HepG2 (cell line): ENCODE measurements around the gene DSTYK. TPM values are rescaled to one million over a fixed set of nuclear protein-coding genes. Genes with fewer than 3 reads are reported as not detected.

Experiments
- ADNP ChIP-seq: sonication (generic); formaldehyde crosslinking; IDR thresholded peaks from 2 replicates; pipeline ENCODE4 v1.4.0; 2020; ENCODE audit warnings: missing genetic modification reagents
- BRCA1 ChIP-seq: sonication (generic); formaldehyde crosslinking; IDR thresholded peaks from 2 replicates; pipeline ENCODE4 v1.4.0; 2020; ENCODE audit warnings: missing genetic modification reagents
- CCDC6 ChIP-seq: sonication (generic); formaldehyde crosslinking; IDR thresholded peaks from 2 replicates; pipeline ENCODE4 v1.8.1; 2022; ENCODE audit warnings: mild to moderate bottlenecking, missing genetic modification reagents, moderate library complexity
- FOXP1 ChIP-seq, 2 experiments: fragments of 450-650 bp in 1 of 2; IDR thresholded peaks; 2 replicates each; pipeline ENCODE4 v1.6.1; 2017 to 2018; ENCODE audit warnings: antibody characterized with exemption in 1 of 2
- HOXD1 ChIP-seq: sonication (generic); formaldehyde crosslinking; IDR thresholded peaks from 2 replicates; pipeline ENCODE4 v1.5.0; 2020; ENCODE audit warnings: missing genetic modification reagents
- KDM2A ChIP-seq: sonication (generic); formaldehyde crosslinking; IDR thresholded peaks from 2 replicates; pipeline ENCODE4 v1.4.0; 2020; ENCODE audit warnings: low read depth, missing genetic modification reagents, borderline replicate concordance
- KLF13 ChIP-seq: sonication (generic); formaldehyde crosslinking; IDR thresholded peaks from 2 replicates; pipeline ENCODE4 v1.4.0; 2020; ENCODE audit warnings: mild to moderate bottlenecking, missing genetic modification reagents
- MIXL1 ChIP-seq: IDR thresholded peaks from 2 replicates; pipeline ENCODE4 v1.6.1; 2016
- NFYB ChIP-seq: sonication (generic); formaldehyde crosslinking; IDR thresholded peaks from 2 replicates; pipeline ENCODE4 v1.4.0; 2020; ENCODE audit warnings: missing genetic modification reagents
- RAD21 ChIP-seq: fragments of 450-650 bp; formaldehyde crosslinking; IDR thresholded peaks from 2 replicates; pipeline ENCODE4 v1.5.0; 2020; ENCODE audit warnings: mild to moderate bottlenecking
- RFXAP ChIP-seq: sonication (generic); formaldehyde crosslinking; IDR thresholded peaks from 2 replicates; pipeline ENCODE4 v1.4.0; 2020; ENCODE audit warnings: missing genetic modification reagents, borderline replicate concordance
- ZNF510 ChIP-seq: sonication (generic); formaldehyde crosslinking; IDR thresholded peaks from 2 replicates; pipeline ENCODE4 v1.4.0; 2020; ENCODE audit warnings: low read depth, mild to moderate bottlenecking, missing genetic modification reagents
- ZNF572 ChIP-seq: sonication (generic); formaldehyde crosslinking; IDR thresholded peaks from 2 replicates; pipeline ENCODE4 v1.5.1; 2020; ENCODE audit warnings: mild to moderate bottlenecking, missing genetic modification reagents
- polyA plus RNA-seq, 8 experiments: library from polyadenylated mRNA; depleted of rRNA in 3 of 8; stranded (reverse) in 7 of 8; unstranded in 1 of 8; fragments of >200 nt; fragmentation: Illumina TruSeq in 4 of 8; extraction: Trizol in 4 of 8; gene quantifications; 2 replicates each; pipeline versions ENCODE4 v1.2.1 to v1.2.3, GENCODE V29; 2011 to 2016; ENCODE audit warnings: low read depth in 4 of 8, missing spikeins in 1 of 8, mixed read lengths in 1 of 8; ENCODE audit not compliant: insufficient read depth in 1 of 8
- total RNA-seq, 5 experiments: library from RNA; depleted of rRNA; stranded (reverse); fragments of >200 nt; fragmentation: Illumina TruSeq; extraction: Trizol; gene quantifications; 2 replicates each; pipeline ENCODE4 v1.2.3, GENCODE V29; 2016; ENCODE audit warnings: low read depth in 1 of 5
- TF ChIP-seq, protein P1 (sequence below): sonication (generic); formaldehyde crosslinking; IDR thresholded peaks from 2 replicates; pipeline ENCODE4 v1.9.0; 2022; ENCODE audit warnings: missing genetic modification reagents, mild to moderate bottlenecking, borderline replicate concordance
- TF ChIP-seq, protein P2 (sequence below): sonication (generic); formaldehyde crosslinking; IDR thresholded peaks from 2 replicates; pipeline ENCODE4 v1.4.0; 2020; ENCODE audit warnings: missing genetic modification reagents
- TF ChIP-seq, protein P3 (sequence below): sonication (generic); formaldehyde crosslinking; IDR thresholded peaks from 2 replicates; pipeline ENCODE4 v1.5.1; 2020; ENCODE audit warnings: missing genetic modification reagents, mild to moderate bottlenecking, borderline replicate concordance
- TF ChIP-seq, protein P4 (sequence below): sonication (generic); formaldehyde crosslinking; IDR thresholded peaks from 2 replicates; pipeline ENCODE4 v1.4.0; 2020; ENCODE audit warnings: missing genetic modification reagents
- TF ChIP-seq, protein P5 (sequence below): sonication (generic); formaldehyde crosslinking; IDR thresholded peaks from 2 replicates; pipeline ENCODE4 v1.8.0; 2022; ENCODE audit warnings: mild to moderate bottlenecking, missing genetic modification reagents; ENCODE audit not compliant: insufficient replicate concordance
- TF ChIP-seq, protein P6 (sequence below): sonication (generic); formaldehyde crosslinking; IDR thresholded peaks from 2 replicates; pipeline ENCODE4 v1.5.0; 2020; ENCODE audit warnings: missing genetic modification reagents

DSTYK gene
- total and polyA plus RNA-seq, 2 of the 13 experiments (the other 11 are each of a cell fraction or from before 2014, with no cell fraction given), result 2.6 to 4.8 TPM

DNA sequence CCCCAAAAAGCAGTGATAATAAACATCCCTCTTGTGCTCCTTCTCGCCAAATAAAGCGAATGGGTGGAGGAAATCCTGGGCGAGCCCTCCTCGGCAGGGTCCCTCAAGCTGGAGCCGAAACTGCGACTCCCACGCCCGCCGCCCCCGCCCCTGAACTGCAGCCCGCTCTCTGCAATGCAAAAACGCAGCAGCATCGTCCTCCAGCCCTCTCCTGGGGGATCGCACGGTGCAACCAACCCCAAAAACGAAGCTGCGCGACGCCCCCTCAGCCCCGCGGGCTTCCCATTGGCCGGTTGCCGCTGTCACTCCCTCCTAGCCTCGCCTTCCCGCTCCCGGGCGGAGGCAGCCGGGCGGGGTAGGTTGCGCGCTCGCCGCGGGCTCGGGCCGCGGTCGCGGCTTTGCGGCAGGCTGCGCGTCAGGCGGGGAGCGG is 16.1 kb upstream of the DSTYK start, which contains the start of gene TMCC2 (continued):
- TF ChIP-seq, protein P1, sequence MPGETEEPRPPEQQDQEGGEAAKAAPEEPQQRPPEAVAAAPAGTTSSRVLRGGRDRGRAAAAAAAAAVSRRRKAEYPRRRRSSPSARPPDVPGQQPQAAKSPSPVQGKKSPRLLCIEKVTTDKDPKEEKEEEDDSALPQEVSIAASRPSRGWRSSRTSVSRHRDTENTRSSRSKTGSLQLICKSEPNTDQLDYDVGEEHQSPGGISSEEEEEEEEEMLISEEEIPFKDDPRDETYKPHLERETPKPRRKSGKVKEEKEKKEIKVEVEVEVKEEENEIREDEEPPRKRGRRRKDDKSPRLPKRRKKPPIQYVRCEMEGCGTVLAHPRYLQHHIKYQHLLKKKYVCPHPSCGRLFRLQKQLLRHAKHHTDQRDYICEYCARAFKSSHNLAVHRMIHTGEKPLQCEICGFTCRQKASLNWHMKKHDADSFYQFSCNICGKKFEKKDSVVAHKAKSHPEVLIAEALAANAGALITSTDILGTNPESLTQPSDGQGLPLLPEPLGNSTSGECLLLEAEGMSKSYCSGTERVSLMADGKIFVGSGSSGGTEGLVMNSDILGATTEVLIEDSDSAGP, result 0 out of 2 replicates have a peak, but pooled peaks have one; percentile 29
- no peak for TF ChIP-seq ZNF510 (CRISPR knock-in tag)
- no peak for TF ChIP-seq BRCA1 (CRISPR knock-in tag)
- TF ChIP-seq, protein P2, sequence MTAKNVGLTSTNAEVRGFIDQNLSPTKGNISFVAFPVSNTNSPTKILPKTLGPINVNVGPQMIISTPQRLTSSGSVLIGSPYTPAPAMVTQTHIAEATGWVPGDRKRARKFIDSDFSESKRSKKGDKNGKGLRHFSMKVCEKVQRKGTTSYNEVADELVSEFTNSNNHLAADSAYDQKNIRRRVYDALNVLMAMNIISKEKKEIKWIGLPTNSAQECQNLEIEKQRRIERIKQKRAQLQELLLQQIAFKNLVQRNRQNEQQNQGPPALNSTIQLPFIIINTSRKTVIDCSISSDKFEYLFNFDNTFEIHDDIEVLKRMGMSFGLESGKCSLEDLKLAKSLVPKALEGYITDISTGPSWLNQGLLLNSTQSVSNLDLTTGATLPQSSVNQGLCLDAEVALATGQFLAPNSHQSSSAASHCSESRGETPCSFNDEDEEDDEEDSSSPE (CRISPR knock-in tag), result peak; percentile 55
- no peak for TF ChIP-seq ADNP (CRISPR knock-in tag)
- no peak for TF ChIP-seq HOXD1 (CRISPR knock-in tag)
- no peak for TF ChIP-seq ZNF572 (CRISPR knock-in tag)
- TF ChIP-seq, protein P3, sequence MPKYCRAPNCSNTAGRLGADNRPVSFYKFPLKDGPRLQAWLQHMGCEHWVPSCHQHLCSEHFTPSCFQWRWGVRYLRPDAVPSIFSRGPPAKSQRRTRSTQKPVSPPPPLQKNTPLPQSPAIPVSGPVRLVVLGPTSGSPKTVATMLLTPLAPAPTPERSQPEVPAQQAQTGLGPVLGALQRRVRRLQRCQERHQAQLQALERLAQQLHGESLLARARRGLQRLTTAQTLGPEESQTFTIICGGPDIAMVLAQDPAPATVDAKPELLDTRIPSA, result no peak
- TF ChIP-seq FOXP1 (IDR thresholded peaks at IDR 0.05), result no peak
- TF ChIP-seq FOXP1 (CRISPR knock-in tag; IDR thresholded peaks at IDR 0.05), result no peak
- TF ChIP-seq MIXL1, result no peak
- TF ChIP-seq KLF13, result no peak
- peak; percentile 92 for TF ChIP-seq NFYB
- no peak for TF ChIP-seq CCDC6 (CRISPR knock-in tag)
- TF ChIP-seq RAD21 (CRISPR knock-in tag), result no peak
- TF ChIP-seq, protein P4, sequence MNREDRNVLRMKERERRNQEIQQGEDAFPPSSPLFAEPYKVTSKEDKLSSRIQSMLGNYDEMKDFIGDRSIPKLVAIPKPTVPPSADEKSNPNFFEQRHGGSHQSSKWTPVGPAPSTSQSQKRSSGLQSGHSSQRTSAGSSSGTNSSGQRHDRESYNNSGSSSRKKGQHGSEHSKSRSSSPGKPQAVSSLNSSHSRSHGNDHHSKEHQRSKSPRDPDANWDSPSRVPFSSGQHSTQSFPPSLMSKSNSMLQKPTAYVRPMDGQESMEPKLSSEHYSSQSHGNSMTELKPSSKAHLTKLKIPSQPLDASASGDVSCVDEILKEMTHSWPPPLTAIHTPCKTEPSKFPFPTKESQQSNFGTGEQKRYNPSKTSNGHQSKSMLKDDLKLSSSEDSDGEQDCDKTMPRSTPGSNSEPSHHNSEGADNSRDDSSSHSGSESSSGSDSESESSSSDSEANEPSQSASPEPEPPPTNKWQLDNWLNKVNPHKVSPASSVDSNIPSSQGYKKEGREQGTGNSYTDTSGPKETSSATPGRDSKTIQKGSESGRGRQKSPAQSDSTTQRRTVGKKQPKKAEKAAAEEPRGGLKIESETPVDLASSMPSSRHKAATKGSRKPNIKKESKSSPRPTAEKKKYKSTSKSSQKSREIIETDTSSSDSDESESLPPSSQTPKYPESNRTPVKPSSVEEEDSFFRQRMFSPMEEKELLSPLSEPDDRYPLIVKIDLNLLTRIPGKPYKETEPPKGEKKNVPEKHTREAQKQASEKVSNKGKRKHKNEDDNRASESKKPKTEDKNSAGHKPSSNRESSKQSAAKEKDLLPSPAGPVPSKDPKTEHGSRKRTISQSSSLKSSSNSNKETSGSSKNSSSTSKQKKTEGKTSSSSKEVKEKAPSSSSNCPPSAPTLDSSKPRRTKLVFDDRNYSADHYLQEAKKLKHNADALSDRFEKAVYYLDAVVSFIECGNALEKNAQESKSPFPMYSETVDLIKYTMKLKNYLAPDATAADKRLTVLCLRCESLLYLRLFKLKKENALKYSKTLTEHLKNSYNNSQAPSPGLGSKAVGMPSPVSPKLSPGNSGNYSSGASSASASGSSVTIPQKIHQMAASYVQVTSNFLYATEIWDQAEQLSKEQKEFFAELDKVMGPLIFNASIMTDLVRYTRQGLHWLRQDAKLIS (CRISPR knock-in tag), result no peak
- TF ChIP-seq, protein P5, sequence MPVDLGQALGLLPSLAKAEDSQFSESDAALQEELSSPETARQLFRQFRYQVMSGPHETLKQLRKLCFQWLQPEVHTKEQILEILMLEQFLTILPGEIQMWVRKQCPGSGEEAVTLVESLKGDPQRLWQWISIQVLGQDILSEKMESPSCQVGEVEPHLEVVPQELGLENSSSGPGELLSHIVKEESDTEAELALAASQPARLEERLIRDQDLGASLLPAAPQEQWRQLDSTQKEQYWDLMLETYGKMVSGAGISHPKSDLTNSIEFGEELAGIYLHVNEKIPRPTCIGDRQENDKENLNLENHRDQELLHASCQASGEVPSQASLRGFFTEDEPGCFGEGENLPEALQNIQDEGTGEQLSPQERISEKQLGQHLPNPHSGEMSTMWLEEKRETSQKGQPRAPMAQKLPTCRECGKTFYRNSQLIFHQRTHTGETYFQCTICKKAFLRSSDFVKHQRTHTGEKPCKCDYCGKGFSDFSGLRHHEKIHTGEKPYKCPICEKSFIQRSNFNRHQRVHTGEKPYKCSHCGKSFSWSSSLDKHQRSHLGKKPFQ (CRISPR knock-in tag), result no peak
- TF ChIP-seq KDM2A (CRISPR knock-in tag), result 0 out of 2 replicates have a peak, but pooled peaks have one; percentile 36
- TF ChIP-seq, protein P6, sequence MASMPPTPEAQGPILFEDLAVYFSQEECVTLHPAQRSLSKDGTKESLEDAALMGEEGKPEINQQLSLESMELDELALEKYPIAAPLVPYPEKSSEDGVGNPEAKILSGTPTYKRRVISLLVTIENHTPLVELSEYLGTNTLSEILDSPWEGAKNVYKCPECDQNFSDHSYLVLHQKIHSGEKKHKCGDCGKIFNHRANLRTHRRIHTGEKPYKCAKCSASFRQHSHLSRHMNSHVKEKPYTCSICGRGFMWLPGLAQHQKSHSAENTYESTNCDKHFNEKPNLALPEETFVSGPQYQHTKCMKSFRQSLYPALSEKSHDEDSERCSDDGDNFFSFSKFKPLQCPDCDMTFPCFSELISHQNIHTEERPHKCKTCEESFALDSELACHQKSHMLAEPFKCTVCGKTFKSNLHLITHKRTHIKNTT, result no peak
- no peak for TF ChIP-seq RFXAP (CRISPR knock-in tag)
